ENCODE data around the gene GSPT1. TPM values are rescaled to one million over a fixed set of nuclear protein-coding genes. Genes with fewer than 3 reads are reported as not detected.

Gene GSPT1
- total and polyA plus RNA-seq, 9 of the 15 experiments (the other 6 are each of a cell fraction or from before 2014, with no cell fraction given): 63.8 to 269 (median 148) TPM

- TF ChIP-seq CHD7 (IDR thresholded peaks at IDR 0.05; ENCODE audit: low read depth, low read length) (no peak), ELF4 (CRISPR knock-in tag; IDR thresholded peaks at IDR 0.05) (no peak), PRMT5 (CRISPR knock-in tag; IDR thresholded peaks at IDR 0.05) (no peak)
- TF ChIP-seq, protein P1, sequence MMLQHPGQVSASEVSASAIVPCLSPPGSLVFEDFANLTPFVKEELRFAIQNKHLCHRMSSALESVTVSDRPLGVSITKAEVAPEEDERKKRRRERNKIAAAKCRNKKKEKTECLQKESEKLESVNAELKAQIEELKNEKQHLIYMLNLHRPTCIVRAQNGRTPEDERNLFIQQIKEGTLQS (IDR thresholded peaks at IDR 0.05): no peak
- TF ChIP-seq, protein P1 (CRISPR knock-in tag; conservative IDR thresholded peaks at IDR 0.05): no peak
Measured at GRCh38 chr16:11893571-11893970, 22.2 kb downstream of the GSPT1 start (continued).

Measured in K562 (cell line).